Loucy (cell line): ENCODE data around the gene ATAD3C.
"Not testable (repeated sequence)": the region's sequence is repeated elsewhere in the genome, so short reads cannot be mapped to it uniquely, and the experiment has no call there.

ENCODE experiments used
- H2AFZ ChIP-seq: fragments of 200-600 bp; sonication (generic); 2 replicates; pipeline ENCODE4 v1.6.0; 2016; ENCODE audit warnings: antibody characterized with exemption, mild to moderate bottlenecking, low read length, moderate library complexity
- H3F3A ChIP-seq: fragments of 200-600 bp; 2 replicates; pipeline ENCODE4 v1.6.0; 2016; ENCODE audit warnings: antibody characterized with exemption, low read depth, mild to moderate bottlenecking
- H3K27me3 ChIP-seq: fragments of 200-600 bp; sonication (generic); 2 replicates; pipeline ENCODE4 v1.6.1; 2014; ENCODE audit warnings: low read length, mild to moderate bottlenecking; ENCODE audit not compliant: insufficient read depth, poor library complexity, severe bottlenecking
- H3K36me3 ChIP-seq: fragments of 200-600 bp; sonication (generic); 2 replicates; pipeline ENCODE4 v1.6.1; 2016; ENCODE audit warnings: low read length; ENCODE audit not compliant: insufficient read depth
- H3K4me1 ChIP-seq: fragments of 200-600 bp; sonication (generic); 2 replicates; pipeline ENCODE4 v1.5.1; 2014; ENCODE audit warnings: low read length, mild to moderate bottlenecking; ENCODE audit not compliant: insufficient read depth, poor library complexity, severe bottlenecking
- H3K4me2 ChIP-seq: fragments of 200-600 bp; sonication (generic); 2 replicates; pipeline ENCODE4 v1.6.0; 2014; ENCODE audit warnings: antibody characterized with exemption, low read length, low read depth, mild to moderate bottlenecking; ENCODE audit not compliant: poor library complexity, severe bottlenecking
- H3K4me3 ChIP-seq: fragments of 200-600 bp; sonication (generic); 2 replicates; pipeline ENCODE4 v1.5.1; 2014; ENCODE audit warnings: low read length, mild to moderate bottlenecking, mixed read lengths; ENCODE audit not compliant: poor library complexity, severe bottlenecking
- H3K79me2 ChIP-seq: fragments of 200-600 bp; sonication (generic); 2 replicates; pipeline ENCODE4 v1.6.1; 2014; ENCODE audit warnings: low read length; ENCODE audit not compliant: insufficient read depth
- H3K9ac ChIP-seq: fragments of 200-600 bp; sonication (generic); 2 replicates; pipeline ENCODE4 v1.6.0; 2014; ENCODE audit warnings: mild to moderate bottlenecking, low read depth, low read length, moderate library complexity; ENCODE audit not compliant: poor library complexity, severe bottlenecking
- H3K9me2 ChIP-seq: fragments of 200-600 bp; sonication (generic); replicated peaks from 2 replicates; pipeline ENCODE4 v1.6.1; 2016; ENCODE audit warnings: low read depth, low read length, mixed read lengths
- H3K9me3 ChIP-seq: fragments of 200-600 bp; sonication (generic); 2 replicates; pipeline ENCODE4 v1.6.1; 2014; ENCODE audit warnings: mild to moderate bottlenecking, antibody characterized with exemption, low read length, low read depth; ENCODE audit not compliant: insufficient read depth
- H4K20me1 ChIP-seq: fragments of 200-600 bp; sonication (generic); 2 replicates; pipeline ENCODE4 v1.6.0; 2014; ENCODE audit warnings: antibody characterized with exemption, low read length, mild to moderate bottlenecking; ENCODE audit not compliant: insufficient read depth, poor library complexity, severe bottlenecking
- CTCF ChIP-seq: fragments of 200-600 bp; sonication (generic); conservative IDR thresholded peaks from 2 replicates; pipeline ENCODE4 v1.5.1; 2014; ENCODE audit warnings: mild to moderate bottlenecking, antibody characterized with exemption, low read length
- EZH2phosphoT487 ChIP-seq: fragments of 200-600 bp; IDR thresholded peaks from 2 replicates; pipeline ENCODE4 v1.6.1; 2018; ENCODE audit warnings: antibody characterized with exemption, mild to moderate bottlenecking, moderate library complexity, borderline replicate concordance

Gene ATAD3C

GRCh38 chr1:1507305-1507704, 57.8 kb downstream of the ATAD3C start:
- Histone ChIP-seq H3K79me2 (no peaks in the 10 kb centered on the region), H4K20me1 (no peaks in the 10 kb centered on the region), H3K9me2 (no peaks in the 10 kb centered on the region), H3K9me3 (no peaks in the 10 kb centered on the region), H3F3A (no peaks in the 10 kb centered on the region), H3K4me1 (peaks cover 6% of the 10 kb centered on the region), H3K27me3 (no peaks in the 10 kb centered on the region), H2AFZ (no peak overlapping the region), H3K4me2 (no peak overlapping the region), H3K9ac (no peak overlapping the region), H3K4me3 (no peak overlapping the region), H3K36me3 (no peaks in the 10 kb centered on the region)
- TF ChIP-seq CTCF: no peak
- TF ChIP-seq EZH2phosphoT487: no peak

- H3K9me3 ChIP-seq, H3K36me3 ChIP-seq, H3K4me2 ChIP-seq, H3F3A ChIP-seq, H2AFZ ChIP-seq, H3K79me2 ChIP-seq, H3K4me1 ChIP-seq, H3K9me2 ChIP-seq, H3K27me3 ChIP-seq, H3K4me3 ChIP-seq, H4K20me1 ChIP-seq, H3K9ac ChIP-seq: not testable (repeated sequence)
These were observed 59.4 kb downstream of the ATAD3C start for GRCh38 chr1:1508775-1509464.

- not testable (repeated sequence) for H2AFZ ChIP-seq, H3F3A ChIP-seq, H3K4me2 ChIP-seq, H3K79me2 ChIP-seq, H3K36me3 ChIP-seq, H3K9ac ChIP-seq, H3K27me3 ChIP-seq, H3K9me3 ChIP-seq, H4K20me1 ChIP-seq, H3K9me2 ChIP-seq, H3K4me1 ChIP-seq, H3K4me3 ChIP-seq
These were observed 60.0 kb downstream of the ATAD3C start for GRCh38 chr1:1509465-1509850.

GRCh38 chr1:1510912-1511532, 61.5 kb downstream of the ATAD3C start:
- H3K9me2 ChIP-seq: no peaks in the 10 kb centered on the region
- TF ChIP-seq CTCF (no peak), EZH2phosphoT487 (no peak)
- H3F3A ChIP-seq: no peaks in the 10 kb centered on the region
- H3K4me1 ChIP-seq: peaks cover 14% of the 10 kb centered on the region
- H3K4me3 ChIP-seq: peak overlapping the region; percentile 81
- no peaks in the 10 kb centered on the region for H3K36me3 ChIP-seq
- peak overlapping the region; percentile 80 for H3K4me2 ChIP-seq
- H3K27me3 ChIP-seq: no peaks in the 10 kb centered on the region
- H3K9me3 ChIP-seq: no peaks in the 10 kb centered on the region
- peaks cover 4% of the 10 kb centered on the region for H4K20me1 ChIP-seq
- peak overlapping the region; percentile 85 for H3K9ac ChIP-seq
- peak overlapping the region; percentile 72 for H2AFZ ChIP-seq
- peaks cover 20% of the 10 kb centered on the region; the same call in 1 of the 2 replicates for H3K79me2 ChIP-seq
